ENCODE results near the gene USP9X.

Gene USP9X

DNA sequence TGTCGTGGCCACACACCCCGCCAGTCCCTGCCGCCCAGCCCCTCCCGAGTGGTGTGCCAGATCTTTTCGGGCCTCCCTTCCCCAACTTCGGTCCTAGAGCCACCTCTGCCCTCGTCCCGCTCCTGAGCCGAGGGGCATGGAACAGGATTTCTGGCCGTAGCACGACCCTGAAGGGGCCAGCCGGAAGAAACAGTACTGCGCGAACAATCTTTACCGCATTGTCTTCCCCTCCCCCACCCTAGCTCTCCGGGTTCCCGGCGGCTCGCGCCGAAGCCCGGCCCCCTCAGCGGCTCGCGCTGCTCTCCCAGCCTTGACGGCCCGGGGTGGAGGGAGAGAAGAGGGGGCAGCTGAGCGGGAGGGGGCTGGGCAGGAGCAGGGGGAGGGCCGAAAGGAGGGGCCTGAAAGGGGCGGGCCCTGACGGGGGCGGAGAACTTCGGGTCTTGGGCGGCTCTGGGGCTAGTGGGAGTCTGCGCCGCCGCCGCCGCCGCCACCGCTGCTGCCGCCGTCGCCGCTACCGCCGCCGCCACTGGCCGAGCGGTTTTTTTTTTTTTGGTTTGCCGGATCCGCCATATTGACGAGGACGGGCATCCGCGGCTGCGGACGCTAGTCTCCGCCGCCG is at the start of gene USP9X (continued):
- TF ChIP-seq ZNF433 (tag by site-specific recombination; IDR thresholded peaks at IDR 0.05; ENCODE audit: low read depth) (no peak), GFI1B (tag by site-specific recombination; IDR thresholded peaks at IDR 0.05) (peak; percentile 47; the same call in 1 of the 2 replicates), ZFP3 (tag by site-specific recombination; IDR thresholded peaks at IDR 0.05; ENCODE audit: low read depth) (no peak), KLF10 (tag by site-specific recombination; IDR thresholded peaks at IDR 0.05) (no peak; the same call in 1 of the 2 replicates), ZBTB48 (tag by site-specific recombination; IDR thresholded peaks at IDR 0.05) (peak; percentile 88; the same call in 1 of the 2 replicates), ZNF302 (tag by site-specific recombination; IDR thresholded peaks at IDR 0.05; ENCODE audit: low read depth) (no peak), ZNF140 (tag by site-specific recombination; IDR thresholded peaks at IDR 0.05) (no peak), ZBTB8A (tag by site-specific recombination; IDR thresholded peaks at IDR 0.05) (peak; percentile 37; the same call in 1 of the 2 replicates), ZNF664 (tag by site-specific recombination; IDR thresholded peaks at IDR 0.05) (no peak), KLF16 (tag by site-specific recombination; IDR thresholded peaks at IDR 0.05) (peak; percentile 52), ZXDB (tag by site-specific recombination; IDR thresholded peaks at IDR 0.05) (peak; percentile 96), FEZF1 (tag by site-specific recombination; IDR thresholded peaks at IDR 0.05) (no peak; the same call in 1 of the 2 replicates), ZNF544 (tag by site-specific recombination; IDR thresholded peaks at IDR 0.05) (no peak), ZNF837 (tag by site-specific recombination; IDR thresholded peaks at IDR 0.05) (no peak), ZNF324 (tag by site-specific recombination; IDR thresholded peaks at IDR 0.05) (peak; percentile 99), ZNF529 (tag by site-specific recombination; IDR thresholded peaks at IDR 0.05; ENCODE audit: insufficient replicate concordance) (no peak), SP3 (tag by site-specific recombination; IDR thresholded peaks at IDR 0.05) (peak; percentile 48; the same call in 1 of the 2 replicates), ZNF394 (tag by site-specific recombination; IDR thresholded peaks at IDR 0.05; ENCODE audit: borderline replicate concordance) (peak; percentile 82; the same call in 1 of the 2 replicates), ZSCAN16 (tag by site-specific recombination; IDR thresholded peaks at IDR 0.05) (no peak), ZBTB17 (tag by site-specific recombination; IDR thresholded peaks at IDR 0.05) (peak; percentile 90)
- TF ChIP-seq, protein P1, sequence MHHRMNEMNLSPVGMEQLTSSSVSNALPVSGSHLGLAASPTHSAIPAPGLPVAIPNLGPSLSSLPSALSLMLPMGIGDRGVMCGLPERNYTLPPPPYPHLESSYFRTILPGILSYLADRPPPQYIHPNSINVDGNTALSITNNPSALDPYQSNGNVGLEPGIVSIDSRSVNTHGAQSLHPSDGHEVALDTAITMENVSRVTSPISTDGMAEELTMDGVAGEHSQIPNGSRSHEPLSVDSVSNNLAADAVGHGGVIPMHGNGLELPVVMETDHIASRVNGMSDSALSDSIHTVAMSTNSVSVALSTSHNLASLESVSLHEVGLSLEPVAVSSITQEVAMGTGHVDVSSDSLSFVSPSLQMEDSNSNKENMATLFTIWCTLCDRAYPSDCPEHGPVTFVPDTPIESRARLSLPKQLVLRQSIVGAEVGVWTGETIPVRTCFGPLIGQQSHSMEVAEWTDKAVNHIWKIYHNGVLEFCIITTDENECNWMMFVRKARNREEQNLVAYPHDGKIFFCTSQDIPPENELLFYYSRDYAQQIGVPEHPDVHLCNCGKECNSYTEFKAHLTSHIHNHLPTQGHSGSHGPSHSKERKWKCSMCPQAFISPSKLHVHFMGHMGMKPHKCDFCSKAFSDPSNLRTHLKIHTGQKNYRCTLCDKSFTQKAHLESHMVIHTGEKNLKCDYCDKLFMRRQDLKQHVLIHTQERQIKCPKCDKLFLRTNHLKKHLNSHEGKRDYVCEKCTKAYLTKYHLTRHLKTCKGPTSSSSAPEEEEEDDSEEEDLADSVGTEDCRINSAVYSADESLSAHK (tag by site-specific recombination; IDR thresholded peaks at IDR 0.05) = no peak
- TF ChIP-seq, protein P2, sequence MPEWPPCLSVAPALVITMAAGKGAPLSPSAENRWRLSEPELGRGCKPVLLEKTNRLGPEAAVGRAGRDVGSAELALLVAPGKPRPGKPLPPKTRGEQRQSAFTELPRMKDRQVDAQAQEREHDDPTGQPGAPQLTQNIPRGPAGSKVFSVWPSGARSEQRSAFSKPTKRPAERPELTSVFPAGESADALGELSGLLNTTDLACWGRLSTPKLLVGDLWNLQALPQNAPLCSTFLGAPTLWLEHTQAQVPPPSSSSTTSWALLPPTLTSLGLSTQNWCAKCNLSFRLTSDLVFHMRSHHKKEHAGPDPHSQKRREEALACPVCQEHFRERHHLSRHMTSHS (tag by site-specific recombination; IDR thresholded peaks at IDR 0.05) = peak; percentile 3; the same call in 1 of the 2 replicates
- TF ChIP-seq, protein P3, sequence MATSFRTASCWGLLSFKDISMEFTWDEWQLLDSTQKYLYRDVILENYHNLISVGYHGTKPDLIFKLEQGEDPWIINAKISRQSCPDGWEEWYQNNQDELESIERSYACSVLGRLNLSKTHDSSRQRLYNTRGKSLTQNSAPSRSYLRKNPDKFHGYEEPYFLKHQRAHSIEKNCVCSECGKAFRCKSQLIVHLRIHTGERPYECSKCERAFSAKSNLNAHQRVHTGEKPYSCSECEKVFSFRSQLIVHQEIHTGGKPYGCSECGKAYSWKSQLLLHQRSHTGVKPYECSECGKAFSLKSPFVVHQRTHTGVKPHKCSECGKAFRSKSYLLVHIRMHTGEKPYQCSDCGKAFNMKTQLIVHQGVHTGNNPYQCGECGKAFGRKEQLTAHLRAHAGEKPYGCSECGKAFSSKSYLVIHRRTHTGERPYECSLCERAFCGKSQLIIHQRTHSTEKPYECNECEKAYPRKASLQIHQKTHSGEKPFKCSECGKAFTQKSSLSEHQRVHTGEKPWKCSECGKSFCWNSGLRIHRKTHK (tag by site-specific recombination; IDR thresholded peaks at IDR 0.05) = no peak
- TF ChIP-seq, protein P4, sequence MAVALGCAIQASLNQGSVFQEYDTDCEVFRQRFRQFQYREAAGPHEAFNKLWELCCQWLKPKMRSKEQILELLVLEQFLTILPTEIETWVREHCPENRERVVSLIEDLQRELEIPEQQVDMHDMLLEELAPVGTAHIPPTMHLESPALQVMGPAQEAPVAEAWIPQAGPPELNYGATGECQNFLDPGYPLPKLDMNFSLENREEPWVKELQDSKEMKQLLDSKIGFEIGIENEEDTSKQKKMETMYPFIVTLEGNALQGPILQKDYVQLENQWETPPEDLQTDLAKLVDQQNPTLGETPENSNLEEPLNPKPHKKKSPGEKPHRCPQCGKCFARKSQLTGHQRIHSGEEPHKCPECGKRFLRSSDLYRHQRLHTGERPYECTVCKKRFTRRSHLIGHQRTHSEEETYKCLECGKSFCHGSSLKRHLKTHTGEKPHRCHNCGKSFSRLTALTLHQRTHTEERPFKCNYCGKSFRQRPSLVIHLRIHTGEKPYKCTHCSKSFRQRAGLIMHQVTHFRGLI (tag by site-specific recombination; IDR thresholded peaks at IDR 0.05) = peak; percentile 51
- TF ChIP-seq, protein P5, sequence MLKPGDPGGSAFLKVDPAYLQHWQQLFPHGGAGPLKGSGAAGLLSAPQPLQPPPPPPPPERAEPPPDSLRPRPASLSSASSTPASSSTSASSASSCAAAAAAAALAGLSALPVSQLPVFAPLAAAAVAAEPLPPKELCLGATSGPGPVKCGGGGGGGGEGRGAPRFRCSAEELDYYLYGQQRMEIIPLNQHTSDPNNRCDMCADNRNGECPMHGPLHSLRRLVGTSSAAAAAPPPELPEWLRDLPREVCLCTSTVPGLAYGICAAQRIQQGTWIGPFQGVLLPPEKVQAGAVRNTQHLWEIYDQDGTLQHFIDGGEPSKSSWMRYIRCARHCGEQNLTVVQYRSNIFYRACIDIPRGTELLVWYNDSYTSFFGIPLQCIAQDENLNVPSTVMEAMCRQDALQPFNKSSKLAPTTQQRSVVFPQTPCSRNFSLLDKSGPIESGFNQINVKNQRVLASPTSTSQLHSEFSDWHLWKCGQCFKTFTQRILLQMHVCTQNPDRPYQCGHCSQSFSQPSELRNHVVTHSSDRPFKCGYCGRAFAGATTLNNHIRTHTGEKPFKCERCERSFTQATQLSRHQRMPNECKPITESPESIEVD (tag by site-specific recombination; IDR thresholded peaks at IDR 0.05) = no peak
- TF ChIP-seq, protein P6, sequence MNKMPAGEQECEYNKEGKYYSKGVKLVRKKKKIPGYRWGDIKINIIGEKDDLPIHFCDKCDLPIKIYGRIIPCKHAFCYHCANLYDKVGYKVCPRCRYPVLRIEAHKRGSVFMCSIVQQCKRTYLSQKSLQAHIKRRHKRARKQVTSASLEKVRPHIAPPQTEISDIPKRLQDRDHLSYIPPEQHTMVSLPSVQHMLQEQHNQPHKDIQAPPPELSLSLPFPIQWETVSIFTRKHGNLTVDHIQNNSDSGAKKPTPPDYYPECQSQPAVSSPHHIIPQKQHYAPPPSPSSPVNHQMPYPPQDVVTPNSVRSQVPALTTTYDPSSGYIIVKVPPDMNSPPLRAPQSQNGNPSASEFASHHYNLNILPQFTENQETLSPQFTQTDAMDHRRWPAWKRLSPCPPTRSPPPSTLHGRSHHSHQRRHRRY (tag by site-specific recombination; IDR thresholded peaks at IDR 0.05) = peak; percentile 92; the same call in 1 of the 2 replicates
- TF ChIP-seq, protein P7, sequence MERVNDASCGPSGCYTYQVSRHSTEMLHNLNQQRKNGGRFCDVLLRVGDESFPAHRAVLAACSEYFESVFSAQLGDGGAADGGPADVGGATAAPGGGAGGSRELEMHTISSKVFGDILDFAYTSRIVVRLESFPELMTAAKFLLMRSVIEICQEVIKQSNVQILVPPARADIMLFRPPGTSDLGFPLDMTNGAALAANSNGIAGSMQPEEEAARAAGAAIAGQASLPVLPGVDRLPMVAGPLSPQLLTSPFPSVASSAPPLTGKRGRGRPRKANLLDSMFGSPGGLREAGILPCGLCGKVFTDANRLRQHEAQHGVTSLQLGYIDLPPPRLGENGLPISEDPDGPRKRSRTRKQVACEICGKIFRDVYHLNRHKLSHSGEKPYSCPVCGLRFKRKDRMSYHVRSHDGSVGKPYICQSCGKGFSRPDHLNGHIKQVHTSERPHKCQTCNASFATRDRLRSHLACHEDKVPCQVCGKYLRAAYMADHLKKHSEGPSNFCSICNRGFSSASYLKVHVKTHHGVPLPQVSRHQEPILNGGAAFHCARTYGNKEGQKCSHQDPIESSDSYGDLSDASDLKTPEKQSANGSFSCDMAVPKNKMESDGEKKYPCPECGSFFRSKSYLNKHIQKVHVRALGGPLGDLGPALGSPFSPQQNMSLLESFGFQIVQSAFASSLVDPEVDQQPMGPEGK (tag by site-specific recombination; IDR thresholded peaks at IDR 0.05) = peak; percentile 98
